Activated CD4-positive, CD25-positive, alpha-beta regulatory T cell treated with anti-CD3 and anti-CD28 coated beads, Interleukin-2, amount 50 U/mL, for 24 hours (primary cell): ENCODE results near the gene PTPRD.

ENCODE experiments used
- ATAC-seq, 2 donors: fragments of 150-1000 bp; cut with Tn5 transposase; one replicate each; pipeline ENCODE4 v1.10.0; 2021; ENCODE audit warnings: mild to moderate bottlenecking in 1 of 2, moderate library complexity in 1 of 2

PTPRD gene

GRCh38 chr9:10146517-10147331, 466.1 kb downstream of the PTPRD start:
- ATAC-seq = no peak

- no peak for ATAC-seq
Observed at GRCh38 chr9:10144355-10144754, 468.4 kb downstream of the PTPRD start.

- ATAC-seq = no peak
Observed at GRCh38 chr9:10135553-10135952, 477.2 kb downstream of the PTPRD start.

- ATAC-seq = no peak
Observed at GRCh38 chr9:10134266-10134665, 478.5 kb downstream of the PTPRD start.

GRCh38 chr9:10130061-10130675, 482.6 kb downstream of the PTPRD start:
- ATAC-seq = no peak

- no peak for ATAC-seq
Observed at GRCh38 chr9:10127867-10128266, 484.9 kb downstream of the PTPRD start.

GRCh38 chr9:10112798-10113197, 500.0 kb downstream of the PTPRD start:
- no peak for ATAC-seq

GRCh38 chr9:10112070-10112469, 500.7 kb downstream of the PTPRD start:
- ATAC-seq = no peak

GRCh38 chr9:10108815-10109214, 504.0 kb downstream of the PTPRD start:
- no peak for ATAC-seq

GRCh38 chr9:10104774-10105173, 508.0 kb downstream of the PTPRD start:
- no peak for ATAC-seq

GRCh38 chr9:10095208-10095607, 517.6 kb downstream of the PTPRD start:
- no peak for ATAC-seq

- ATAC-seq = no peak
Observed at GRCh38 chr9:10094563-10094962, 518.2 kb downstream of the PTPRD start.

GRCh38 chr9:10080012-10080411, 532.8 kb downstream of the PTPRD start:
- ATAC-seq = no peak

- ATAC-seq = no peak
Observed at GRCh38 chr9:10079284-10079964, 533.4 kb downstream of the PTPRD start.

GRCh38 chr9:10071579-10071978, 541.2 kb downstream of the PTPRD start:
- ATAC-seq = no peak

- ATAC-seq = no peak
Observed at GRCh38 chr9:10062629-10063395, 550.0 kb downstream of the PTPRD start.

- no peak for ATAC-seq
Observed at GRCh38 chr9:10059044-10059443, 553.8 kb downstream of the PTPRD start.

- ATAC-seq = no peak
Observed at GRCh38 chr9:10055886-10056395, 556.9 kb downstream of the PTPRD start.

GRCh38 chr9:10054456-10054855, 558.3 kb downstream of the PTPRD start:
- ATAC-seq = no peak

GRCh38 chr9:10052916-10053315, 559.9 kb downstream of the PTPRD start:
- no peak for ATAC-seq

- ATAC-seq = no peak
Observed at GRCh38 chr9:10052181-10052580, 560.6 kb downstream of the PTPRD start.

- ATAC-seq = no peak
Observed at GRCh38 chr9:10050016-10050415, 562.8 kb downstream of the PTPRD start.

- no peak for ATAC-seq
Observed at GRCh38 chr9:10048994-10049393, 563.8 kb downstream of the PTPRD start.
